Calu3 (cell line): ENCODE data around the gene FAM81A. TPM values are rescaled to one million over a fixed set of nuclear protein-coding genes. Genes with fewer than 3 reads are reported as not detected.
"Not testable (repeated sequence)": the region's sequence is repeated elsewhere in the genome, so short reads cannot be mapped to it uniquely, and the experiment has no call there.

Experiments
- BruUV-seq: library from RNA; stranded (reverse); fragments of 400-500 nt; replicated peaks from 2 replicates; lab custom pipeline; 2021; lab: Mats Ljungman, UMichigan
- CTCF ChIA-PET: fragments of 300-600 bp; sonication (Branson Sonifier 250); formaldehyde crosslinking; loops from one replicate; lab custom pipeline; 2022; ENCODE audit warnings: antibody characterized with exemption; lab: Charles Lee
- DNase-seq: peaks from one replicate; pipeline ENCODE4 v3.0.0; 2022
- H3K27ac Mint-ChIP-seq: one replicate; pipeline ENCODE4 v1.8.0; 2022; ENCODE audit warnings: mixed read lengths; ENCODE audit not compliant: unreplicated experiment
- H3K27me3 Mint-ChIP-seq: one replicate; pipeline ENCODE4 v1.8.0; 2022; ENCODE audit warnings: mixed read lengths; ENCODE audit not compliant: unreplicated experiment
- H3K36me3 Mint-ChIP-seq: one replicate; pipeline ENCODE4 v1.8.0; 2022; ENCODE audit warnings: mild to moderate bottlenecking, moderate library complexity, mixed read lengths; ENCODE audit not compliant: insufficient read depth, unreplicated experiment
- H3K4me1 Mint-ChIP-seq: one replicate; pipeline ENCODE4 v1.8.0; 2022; ENCODE audit warnings: mild to moderate bottlenecking, low read depth, mixed read lengths; ENCODE audit not compliant: unreplicated experiment
- H3K4me3 Mint-ChIP-seq: one replicate; pipeline ENCODE4 v1.8.0; 2022; ENCODE audit warnings: mild to moderate bottlenecking, low read depth, moderate library complexity, mixed read lengths; ENCODE audit not compliant: unreplicated experiment
- H3K9me3 Mint-ChIP-seq: one replicate; pipeline ENCODE4 v1.8.0; 2022; ENCODE audit warnings: low read depth, mixed read lengths; ENCODE audit not compliant: unreplicated experiment
- CTCF ChIP-seq: fragments of 200-600 bp; IDR thresholded peaks from one replicate; pipeline ENCODE4 v1.8.0; 2022; ENCODE audit warnings: antibody characterized with exemption; ENCODE audit not compliant: unreplicated experiment
- intact Hi-C: fragments of 100-400 bp; cut with micrococcal nuclease; formaldehyde crosslinking; loops from one replicate; pipeline ENCODE4 v1.10.0; 2022; ENCODE audit not compliant: unreplicated experiment
- total RNA-seq: library from RNA; stranded (reverse); gene quantifications from 2 replicates; pipeline ENCODE4 v1.2.3, GENCODE V29; 2022

Gene FAM81A
- total RNA-seq, 1 experiment from 2014 or later, result 16.0 TPM

- peaks cover 28% of the 10 kb centered on the region for H3K4me1 Mint-ChIP-seq
- no peak for DNase-seq
- no peaks in the 10 kb centered on the region for H3K27me3 Mint-ChIP-seq
- no peak overlapping the region for H3K27ac Mint-ChIP-seq
- BruUV-seq, result no TSS peak
- H3K9me3 Mint-ChIP-seq, result no peaks in the 10 kb centered on the region
- intact Hi-C loops, result no loop called here
- TF ChIP-seq CTCF, result no peak
- H3K4me3 Mint-ChIP-seq, result no peak overlapping the region
- CTCF ChIA-PET, result no interaction called here
- H3K36me3 Mint-ChIP-seq, result no peaks in the 10 kb centered on the region
These were observed 37.7 kb upstream of the FAM81A start for GRCh38 chr15:59400103-59400813.

GRCh38 chr15:59401051-59401823, 36.7 kb upstream of the FAM81A start:
- H3K9me3 Mint-ChIP-seq, H3K27me3 Mint-ChIP-seq, H3K36me3 Mint-ChIP-seq, BruUV-seq, intact Hi-C loops, CTCF ChIA-PET, DNase-seq, H3K27ac Mint-ChIP-seq, H3K4me3 Mint-ChIP-seq: not testable (repeated sequence)
- H3K4me1 Mint-ChIP-seq, result peaks cover 25% of the 10 kb centered on the region

GRCh38 chr15:59401824-59402569, 36.0 kb upstream of the FAM81A start:
- H3K4me3 Mint-ChIP-seq, result no peak overlapping the region
- H3K4me1 Mint-ChIP-seq, result peaks cover 17% of the 10 kb centered on the region
- no peak for DNase-seq
- no peak overlapping the region for H3K27ac Mint-ChIP-seq
- intact Hi-C loops, result no loop called here
- no peak for TF ChIP-seq CTCF
- CTCF ChIA-PET, result no interaction called here
- BruUV-seq, result no TSS peak
- H3K9me3 Mint-ChIP-seq, result no peaks in the 10 kb centered on the region
- no peaks in the 10 kb centered on the region for H3K36me3 Mint-ChIP-seq
- H3K27me3 Mint-ChIP-seq, result no peaks in the 10 kb centered on the region

GRCh38 chr15:59405079-59405478, 32.9 kb upstream of the FAM81A start:
- peaks cover 27% of the 10 kb centered on the region for H3K4me1 Mint-ChIP-seq
- H3K9me3 Mint-ChIP-seq, result no peaks in the 10 kb centered on the region
- DNase-seq, result no peak
- H3K4me3 Mint-ChIP-seq, result no peak overlapping the region
- CTCF ChIA-PET, result no interaction called here
- H3K27ac Mint-ChIP-seq, result no peak overlapping the region
- no peaks in the 10 kb centered on the region for H3K36me3 Mint-ChIP-seq
- no TSS peak for BruUV-seq
- intact Hi-C loops, result no loop called here
- H3K27me3 Mint-ChIP-seq, result no peaks in the 10 kb centered on the region
- TF ChIP-seq CTCF, result no peak
